Activated CD4-positive, alpha-beta memory T cell treated with anti-CD3 and anti-CD28 coated beads for 36 hours (primary cell): ENCODE measurements around the gene MEAK7. TPM values are rescaled to one million over a fixed set of nuclear protein-coding genes. Genes with fewer than 3 reads are reported as not detected.

ENCODE experiments used
- CTCF ChIA-PET: fragments of 350-600 bp; sonication (Branson Sonifier 250); formaldehyde crosslinking; loops from one replicate; lab custom pipeline; 2021; ENCODE audit warnings: antibody characterized with exemption, inconsistent platforms; lab: Charles Lee
- POLR2A ChIA-PET: fragments of 350-600 bp; sonication (Branson Sonifier 250); formaldehyde crosslinking; loops from one replicate; lab custom pipeline; 2021; ENCODE audit warnings: antibody characterized with exemption; lab: Charles Lee
- DNase-seq: peaks from one replicate; pipeline ENCODE4 v3.0.0-alpha.2; 2020
- H3K27ac Mint-ChIP-seq: one replicate; pipeline ENCODE4 v1.8.0; 2021; ENCODE audit warnings: mixed read lengths
- H3K27me3 Mint-ChIP-seq: one replicate; pipeline ENCODE4 v1.8.0; 2021; ENCODE audit warnings: mixed read lengths
- H3K36me3 Mint-ChIP-seq: one replicate; pipeline ENCODE4 v1.8.0; 2021; ENCODE audit warnings: mixed read lengths
- H3K4me1 Mint-ChIP-seq: one replicate; pipeline ENCODE4 v1.8.0; 2021; ENCODE audit warnings: low read depth, mixed read lengths
- H3K4me3 Mint-ChIP-seq: one replicate; pipeline ENCODE4 v1.8.0; 2021; ENCODE audit warnings: mild to moderate bottlenecking, mixed read lengths
- H3K9me3 Mint-ChIP-seq: one replicate; pipeline ENCODE4 v1.8.0; 2021; ENCODE audit warnings: mixed read lengths
- intact Hi-C: fragments of 100-400 bp; cut with micrococcal nuclease; formaldehyde crosslinking; loops from one replicate; pipeline ENCODE4 v1.15.1; 2023
- total RNA-seq, 2 experiments: library from RNA; stranded (reverse); gene quantifications; one replicate each; pipeline ENCODE4 v1.2.3, GENCODE V29; 2021

Gene MEAK7
- total RNA-seq, 2 experiments from 2014 or later = 12.9 to 13.6 TPM

- Mint-ChIP-seq H3K4me1 (peaks cover 36% of the 10 kb centered on the region), H3K9me3 (no peaks in the 10 kb centered on the region), H3K4me3 (peak overlapping the region; percentile 27), H3K27ac (no peak overlapping the region), H3K27me3 (no peaks in the 10 kb centered on the region), H3K36me3 (peaks cover 6% of the 10 kb centered on the region)
- POLR2A ChIA-PET = interaction anchor here (0.6 kb wide), 1 partner anchor 26 kb away, joined by 6 read pairs; no protein-coding TSS in a partner anchor
- intact Hi-C loops = no loop called here
- DNase-seq = peak; percentile 57
- CTCF ChIA-PET = interaction anchor here (0.7 to 1.2 kb wide), 2 partner anchors 38 to 56 kb away, joined by 3 to 4 read pairs; no protein-coding TSS in a partner anchor
Observed at GRCh38 chr16:84544031-84544773, 39.7 kb upstream of the MEAK7 start.

GRCh38 chr16:84543253-84543652 is 38.8 kb upstream of the MEAK7 start:
- no peak for DNase-seq
- ChIA-PET CTCF (interaction anchor here (0.6 kb wide), 1 partner anchor 32 kb away, joined by 3 read pairs; no protein-coding TSS in a partner anchor), POLR2A (interaction anchor here (1.1 kb wide), 1 partner anchor 10 kb away, joined by 3 read pairs; no protein-coding TSS in a partner anchor)
- Mint-ChIP-seq H3K36me3 (peaks cover 6% of the 10 kb centered on the region), H3K9me3 (no peaks in the 10 kb centered on the region), H3K27ac (no peak overlapping the region), H3K4me1 (peaks cover 31% of the 10 kb centered on the region), H3K27me3 (no peaks in the 10 kb centered on the region), H3K4me3 (no peak overlapping the region)
- intact Hi-C loops = no loop called here

DNA sequence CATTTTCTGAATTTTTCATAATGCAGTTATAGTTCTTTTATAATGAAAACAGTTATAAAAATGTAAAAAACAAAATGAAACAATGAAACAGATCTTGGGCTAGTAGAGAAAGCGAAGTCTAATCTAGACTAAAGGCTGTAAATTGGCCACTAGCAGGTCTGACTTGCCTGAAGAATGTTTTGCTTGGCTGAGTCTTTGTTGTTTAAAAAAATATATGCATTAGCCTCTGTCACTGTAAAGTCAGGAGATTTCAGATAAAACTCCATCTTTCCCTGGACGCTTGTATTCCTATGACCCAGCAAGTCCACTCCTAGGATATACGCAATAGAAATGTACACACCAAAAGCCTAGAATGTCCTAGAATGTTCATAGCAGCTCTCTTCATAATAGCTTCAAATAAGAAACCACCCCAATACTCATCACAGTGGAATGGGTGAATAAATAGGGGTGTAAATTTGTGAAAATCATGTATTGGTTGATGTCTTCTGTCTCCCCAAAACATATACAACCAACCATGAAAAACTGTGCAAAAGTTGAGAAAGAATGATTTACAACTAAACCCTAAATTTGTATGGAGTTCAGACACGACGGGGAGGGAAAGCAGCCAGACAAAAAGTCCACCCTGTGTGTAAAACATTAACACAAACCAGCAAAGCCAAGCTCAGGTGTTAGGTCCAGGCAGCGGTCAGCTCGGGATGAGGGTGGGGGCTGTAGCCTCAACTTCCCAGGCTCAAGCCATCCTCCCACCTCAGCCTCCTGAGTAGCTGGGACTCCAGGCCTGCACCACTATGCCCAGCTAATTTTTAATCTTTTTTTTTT is 37.7 kb upstream of the MEAK7 start:
- no peak overlapping the region for H3K27ac Mint-ChIP-seq
- no peak for DNase-seq
- H3K4me3 Mint-ChIP-seq = no peak overlapping the region
- H3K36me3 Mint-ChIP-seq = peaks cover 6% of the 10 kb centered on the region
- H3K27me3 Mint-ChIP-seq = no peaks in the 10 kb centered on the region
- H3K9me3 Mint-ChIP-seq = no peaks in the 10 kb centered on the region
- H3K4me1 Mint-ChIP-seq = peaks cover 27% of the 10 kb centered on the region
- POLR2A ChIA-PET = interaction anchor here (1.1 kb wide), 1 partner anchor 11 kb away, joined by 3 read pairs; no protein-coding TSS in a partner anchor
- CTCF ChIA-PET = no interaction called here
- intact Hi-C loops = no loop called here

DNA sequence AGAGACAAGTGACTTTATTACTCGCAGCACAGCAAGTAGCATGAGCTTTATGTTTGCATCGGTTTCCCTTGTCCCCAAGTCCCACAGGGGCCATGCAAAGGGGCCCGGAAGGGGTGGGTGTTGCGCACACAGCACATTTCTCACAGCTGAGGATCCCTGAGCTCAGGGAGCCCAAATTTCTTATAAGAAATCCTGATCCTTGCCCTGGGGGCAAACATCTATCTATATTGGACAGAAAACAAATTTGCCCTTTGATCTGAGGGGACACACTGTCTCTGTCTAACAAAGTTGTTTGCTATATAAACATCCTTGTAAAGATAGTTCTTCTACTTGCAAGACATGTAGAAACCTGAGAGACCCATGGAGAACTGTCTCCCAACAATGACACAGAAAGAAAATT is 35.7 kb upstream of the MEAK7 start:
- POLR2A ChIA-PET = no interaction called here
- CTCF ChIA-PET = interaction anchor here (1.2 kb wide), 1 partner anchor 23 kb away, joined by 3 read pairs; no protein-coding TSS in a partner anchor
- Mint-ChIP-seq H3K36me3 (no peaks in the 10 kb centered on the region), H3K27me3 (no peaks in the 10 kb centered on the region), H3K27ac (no peak overlapping the region), H3K9me3 (no peaks in the 10 kb centered on the region), H3K4me3 (no peak overlapping the region), H3K4me1 (peaks cover 16% of the 10 kb centered on the region)
- no peak for DNase-seq
- intact Hi-C loops = no loop called here

DNA sequence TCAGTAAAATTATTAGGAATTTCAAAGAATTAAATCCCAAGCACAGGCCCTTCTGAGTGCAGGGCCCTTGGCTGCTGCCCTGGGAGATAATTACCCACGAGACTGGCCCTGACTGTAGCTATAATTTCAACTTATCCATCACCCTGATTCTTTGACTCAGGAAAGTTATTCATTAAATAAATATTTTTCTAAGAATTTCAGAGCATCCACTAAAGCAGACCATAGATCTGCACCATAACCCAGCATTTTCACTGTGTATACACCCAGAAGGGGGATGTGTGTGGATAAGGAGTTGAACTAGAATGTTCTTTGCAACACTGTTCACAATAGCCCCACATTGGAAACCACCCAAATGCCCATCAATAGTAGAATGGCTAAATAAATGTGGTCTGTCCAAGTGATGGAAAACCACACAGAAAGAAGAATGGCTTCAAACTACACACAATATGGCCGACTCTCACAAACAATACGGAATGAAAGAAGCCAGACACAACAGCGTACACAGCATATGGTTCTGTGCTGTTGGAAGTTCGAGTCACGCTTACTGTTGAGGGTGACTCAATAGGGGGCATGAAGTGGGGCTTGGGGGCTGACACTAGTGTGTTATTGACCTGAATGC is 33.9 kb upstream of the MEAK7 start:
- CTCF ChIA-PET = interaction anchor here (1.4 kb wide), 1 partner anchor 28 kb away, joined by 5 read pairs; no protein-coding TSS in a partner anchor
- POLR2A ChIA-PET = no interaction called here
- Mint-ChIP-seq H3K27ac (no peak overlapping the region), H3K4me3 (no peak overlapping the region), H3K4me1 (peaks cover 2% of the 10 kb centered on the region), H3K27me3 (no peaks in the 10 kb centered on the region), H3K36me3 (no peaks in the 10 kb centered on the region), H3K9me3 (no peaks in the 10 kb centered on the region)
- intact Hi-C loops = no loop called here
- no peak for DNase-seq

- no peaks in the 10 kb centered on the region for H3K9me3 Mint-ChIP-seq
- no peak for DNase-seq
- CTCF ChIA-PET = no interaction called here
- no peak overlapping the region for H3K4me3 Mint-ChIP-seq
- intact Hi-C loops = no loop called here
- POLR2A ChIA-PET = no interaction called here
- H3K36me3 Mint-ChIP-seq = no peaks in the 10 kb centered on the region
- H3K4me1 Mint-ChIP-seq = peaks cover 1% of the 10 kb centered on the region
- no peak overlapping the region for H3K27ac Mint-ChIP-seq
- H3K27me3 Mint-ChIP-seq = no peaks in the 10 kb centered on the region
Observed at GRCh38 chr16:84537491-84538151, 33.2 kb upstream of the MEAK7 start.

DNA sequence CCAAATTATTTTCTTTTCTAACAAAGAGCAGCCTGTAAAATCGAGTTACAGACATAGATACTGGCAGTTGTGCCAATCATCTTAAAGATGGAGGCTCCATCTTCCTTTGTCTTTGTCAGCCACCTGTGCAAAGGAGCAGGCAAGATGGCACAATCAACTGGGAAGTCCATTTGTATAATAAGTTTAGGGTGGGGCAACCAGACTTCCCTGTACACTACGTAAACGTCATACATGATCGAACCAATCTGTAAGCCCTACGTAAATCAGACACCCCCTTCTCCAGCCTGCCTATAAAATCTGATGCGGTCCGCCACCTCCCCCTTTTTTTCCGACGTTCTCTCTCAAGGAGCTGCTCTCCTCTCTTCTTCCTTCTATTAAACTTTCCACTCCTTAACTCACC is 31.4 kb upstream of the MEAK7 start:
- ChIA-PET POLR2A (no interaction called here), CTCF (no interaction called here)
- intact Hi-C loops = no loop called here
- Mint-ChIP-seq H3K27me3 (no peaks in the 10 kb centered on the region), H3K4me1 (peaks cover 4% of the 10 kb centered on the region), H3K4me3 (no peak overlapping the region), H3K36me3 (no peaks in the 10 kb centered on the region), H3K27ac (no peak overlapping the region), H3K9me3 (no peaks in the 10 kb centered on the region)
- DNase-seq = no peak

GRCh38 chr16:84535408-84535807 is 30.9 kb upstream of the MEAK7 start:
- intact Hi-C loops = no loop called here
- Mint-ChIP-seq H3K9me3 (peaks cover 2% of the 10 kb centered on the region), H3K27ac (no peak overlapping the region), H3K4me1 (peaks cover 4% of the 10 kb centered on the region), H3K36me3 (peaks cover 1% of the 10 kb centered on the region), H3K4me3 (no peak overlapping the region), H3K27me3 (no peaks in the 10 kb centered on the region)
- POLR2A ChIA-PET = no interaction called here
- no peak for DNase-seq
- CTCF ChIA-PET = no interaction called here

GRCh38 chr16:84534815-84535214 is 30.4 kb upstream of the MEAK7 start:
- Mint-ChIP-seq H3K27ac (no peak overlapping the region), H3K9me3 (peaks cover 8% of the 10 kb centered on the region), H3K4me1 (peaks cover 4% of the 10 kb centered on the region), H3K36me3 (peaks cover 7% of the 10 kb centered on the region), H3K4me3 (no peak overlapping the region), H3K27me3 (no peaks in the 10 kb centered on the region)
- POLR2A ChIA-PET = no interaction called here
- intact Hi-C loops = no loop called here
- no peak for DNase-seq
- CTCF ChIA-PET = no interaction called here

GRCh38 chr16:84532855-84533486 is 28.5 kb upstream of the MEAK7 start:
- H3K4me3 Mint-ChIP-seq = no peak overlapping the region
- H3K9me3 Mint-ChIP-seq = peaks cover 16% of the 10 kb centered on the region
- H3K4me1 Mint-ChIP-seq = peaks cover 4% of the 10 kb centered on the region
- H3K36me3 Mint-ChIP-seq = peaks cover 9% of the 10 kb centered on the region
- H3K27ac Mint-ChIP-seq = no peak overlapping the region
- ChIA-PET POLR2A (interaction anchor here (0.7 to 1.4 kb wide), 2 partner anchors 14 to 18 kb away, joined by 3 to 4 read pairs; no protein-coding TSS in a partner anchor), CTCF (interaction anchor here (0.8 to 1.9 kb wide), 2 partner anchors 18 to 27 kb away, joined by 4 to 9 read pairs; no protein-coding TSS in a partner anchor)
- no peak for DNase-seq
- intact Hi-C loops = no loop called here
- no peaks in the 10 kb centered on the region for H3K27me3 Mint-ChIP-seq

GRCh38 chr16:84532291-84532724 is 27.8 kb upstream of the MEAK7 start:
- H3K4me3 Mint-ChIP-seq = no peak overlapping the region
- DNase-seq = no peak

More at GRCh38 chr16:84532291-84532724, 27.8 kb upstream of the MEAK7 start:
- Mint-ChIP-seq H3K27ac (no peak overlapping the region), H3K9me3 (peaks cover 16% of the 10 kb centered on the region), H3K36me3 (peaks cover 9% of the 10 kb centered on the region), H3K4me1 (peaks cover 4% of the 10 kb centered on the region), H3K27me3 (no peaks in the 10 kb centered on the region)
- intact Hi-C loops = no loop called here
- POLR2A ChIA-PET = interaction anchor here (0.6 to 1.4 kb wide), 2 partner anchors 13 to 21 kb away, joined by 3 to 4 read pairs; no protein-coding TSS in a partner anchor
- CTCF ChIA-PET = interaction anchor here (1.9 kb wide), 1 partner anchor 26 kb away, joined by 9 read pairs; no protein-coding TSS in a partner anchor
